Transverse colon (tissue), 4 donors: ENCODE measurements around the gene CES5A. TPM values are rescaled to one million over a fixed set of nuclear protein-coding genes. Genes with fewer than 3 reads are reported as not detected.
"Not testable (repeated sequence)": the region's sequence is repeated elsewhere in the genome, so short reads cannot be mapped to it uniquely, and the experiment has no call there.

Experiments used
- DNase-seq: peaks from one replicate; pipeline ENCODE4 v3.0.0-alpha.2; 2019
- H3K27ac ChIP-seq, 4 donors: fragments of 200-600 bp; sonication (generic); 2 replicates each; pipeline ENCODE4 v1.5.1; 2016 to 2018; ENCODE audit warnings: inconsistent platforms in 4 of 4
- H3K27me3 ChIP-seq: fragments of 200-600 bp; sonication (generic); 2 replicates; pipeline ENCODE4 v1.5.1; 2017; ENCODE audit warnings: inconsistent platforms
- H3K36me3 ChIP-seq, 4 donors: fragments of 200-600 bp; sonication (generic); 2 replicates each; pipeline ENCODE4 v1.5.1; 2017 to 2019; ENCODE audit warnings: inconsistent platforms in 4 of 4
- H3K4me1 ChIP-seq, 4 donors: fragments of 200-600 bp; sonication (generic); 2 replicates each; pipeline ENCODE4 v1.5.1; 2017 to 2020; ENCODE audit warnings: inconsistent platforms in 4 of 4
- H3K4me3 ChIP-seq, 4 donors: fragments of 200-600 bp; sonication (generic); 1 replicate in 1 of 4; 2 replicates in 3 of 4; pipeline versions ENCODE4 v1.5.1 to v1.6.1; 2017 to 2019; ENCODE audit warnings: inconsistent platforms in 4 of 4
- H3K9me3 ChIP-seq, 2 donors: fragments of 200-600 bp; sonication (generic); 2 replicates each; pipeline ENCODE4 v1.5.1; 2017 to 2019; ENCODE audit warnings: inconsistent platforms in 2 of 2
- CTCF ChIP-seq, 5 experiments: fragments of 200-600 bp in 3 of 5; fragments of 450-650 bp in 2 of 5; sonication (generic) in 3 of 5; IDR thresholded peaks; 1 replicate in 2 of 5; 2 replicates in 3 of 5; pipeline ENCODE4 v1.5.1; 2016 to 2017; ENCODE audit warnings: antibody characterized with exemption in 5 of 5, inconsistent platforms in 3 of 5, mild to moderate bottlenecking in 2 of 5, moderate library complexity in 1 of 5
- EP300 ChIP-seq: sonication (generic); formaldehyde crosslinking; IDR thresholded peaks from one replicate; pipeline ENCODE4 v1.6.1; 2017; ENCODE audit warnings: antibody characterized with exemption, low read depth
- POLR2A ChIP-seq: fragments of 450-650 bp; IDR thresholded peaks from one replicate; pipeline ENCODE4 v1.6.1; 2016; ENCODE audit warnings: antibody characterized with exemption, mild to moderate bottlenecking, moderate library complexity
- POLR2AphosphoS5 ChIP-seq, 3 donors: sonication (generic); formaldehyde crosslinking; IDR thresholded peaks; one replicate each; pipeline ENCODE4 v1.6.1; 2016; ENCODE audit warnings: antibody characterized with exemption in 3 of 3
- WGBS, 2 donors: methylation state at CpG; one replicate each; pipeline ENCODE4 v1.1.5; 2018; ENCODE audit warnings: low coverage in 1 of 2; 5-methylcytosine and 5-hydroxymethylcytosine counted together
- in situ Hi-C, 4 donors: fragments of 200-750 bp; cut with MboI; loops; one replicate each; pipeline versions ENCODE4 v1.15.0 to v1.15.1; 2017; ENCODE audit warnings: low sequenced_read_pairs in 3 of 4, low pct_ligation_motif_present in 1 of 4, low pct_unique_long_range_greater_than_20kb in 1 of 4
- intact Hi-C: fragments of 100-400 bp; cut with DNase I; formaldehyde crosslinking; loops from one replicate; pipeline ENCODE4 v1.15.1; 2023; ENCODE audit warnings: low total_unique reads
- total RNA-seq, 4 donors: library from RNA; depleted of rRNA; stranded (reverse); fragments of >200 nt; gene quantifications; one replicate each; pipeline ENCODE4 v1.1.0, GENCODE V29; 2016

Gene CES5A
- total RNA-seq, 4 donors from 2014 or later, result not detected

- TF ChIP-seq EP300 (no peak), POLR2AphosphoS5 (IDR thresholded peaks at IDR 0.05) (no peak), CTCF (IDR thresholded peaks at IDR 0.05) (no peak), POLR2A (no peak)
- no peak for DNase-seq
- Histone ChIP-seq H3K27me3 (no peaks in the 10 kb centered on the region), H3K4me1 (no peaks in the 10 kb centered on the region), H3K27ac (no peak overlapping the region), H3K9me3 (no peaks in the 10 kb centered on the region), H3K4me3 (no peak overlapping the region), H3K36me3 (no peaks in the 10 kb centered on the region)
- 43 to 45% methylated on average over 3 to 6 of the region's 6 CpGs for WGBS, 2 donors
- in situ Hi-C loops (no loop called here), intact Hi-C loops (no loop called here)
Observed at GRCh38 chr16:55914383-55914782, 39.2 kb upstream of the CES5A start.

- in situ Hi-C loops, result no loop called here
- DNase-seq, result no peak
- intact Hi-C loops, result no loop called here
Observed at GRCh38 chr16:55913716-55914115, 38.5 kb upstream of the CES5A start.

DNA sequence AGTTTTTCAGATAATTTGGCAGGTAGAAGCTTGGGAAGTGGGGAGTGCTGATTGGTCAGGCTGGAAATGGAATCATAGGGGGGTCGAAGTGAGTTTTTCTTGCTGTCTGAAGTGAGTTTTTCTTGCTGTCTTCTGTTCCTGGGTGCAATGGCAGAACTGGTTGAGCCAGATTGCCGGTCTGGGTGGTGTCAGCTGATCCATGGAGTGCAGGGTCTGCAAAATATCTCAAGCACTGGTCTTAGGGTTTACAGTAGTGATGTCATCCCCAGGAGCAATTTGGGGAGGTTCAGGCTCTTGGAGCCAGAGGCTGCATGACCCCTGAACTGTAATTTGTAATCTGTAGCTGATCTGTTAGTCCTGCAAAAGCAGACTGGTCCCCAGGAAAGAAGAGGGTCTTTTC lies 37.9 kb upstream of the CES5A start:
- H3K27ac ChIP-seq, H3K4me3 ChIP-seq, H3K36me3 ChIP-seq, H3K4me1 ChIP-seq, intact Hi-C loops, H3K27me3 ChIP-seq, DNase-seq, H3K9me3 ChIP-seq, in situ Hi-C loops: not testable (repeated sequence)
- 37% methylated on average over 2 of the region's 2 CpGs; no CpG with 5 or more reads in 1 of the 2 donors for WGBS, 2 donors

More at GRCh38 chr16:55913716-55914115, 38.5 kb upstream of the CES5A start:
- Histone ChIP-seq H3K9me3 (no peaks in the 10 kb centered on the region), H3K27me3 (no peaks in the 10 kb centered on the region), H3K4me1 (no peaks in the 10 kb centered on the region), H3K36me3 (no peaks in the 10 kb centered on the region), H3K27ac (no peak overlapping the region), H3K4me3 (no peak overlapping the region)
- WGBS, 2 donors, result 50% methylated on average over 2 of the region's 2 CpGs; no CpG with 5 or more reads in 1 of the 2 donors
- TF ChIP-seq CTCF (IDR thresholded peaks at IDR 0.05) (no peak), POLR2AphosphoS5 (IDR thresholded peaks at IDR 0.05) (no peak), POLR2A (no peak)

- no peak overlapping the region for H3K4me3 ChIP-seq
- no peaks in the 10 kb centered on the region for H3K4me1 ChIP-seq
- TF ChIP-seq EP300 (no peak), POLR2A (no peak), POLR2AphosphoS5 (IDR thresholded peaks at IDR 0.05) (no peak), CTCF (IDR thresholded peaks at IDR 0.05) (no peak)
- no peaks in the 10 kb centered on the region for H3K36me3 ChIP-seq
- intact Hi-C loops, result no loop called here
- H3K27me3 ChIP-seq, result no peaks in the 10 kb centered on the region
- WGBS, 2 donors, result 66% methylated on average over 9 of the region's 9 CpGs; no CpG with 5 or more reads in 1 of the 2 donors
- in situ Hi-C loops, result no loop called here
- H3K9me3 ChIP-seq, result no peaks in the 10 kb centered on the region
- DNase-seq, result no peak
- H3K27ac ChIP-seq, result no peak overlapping the region
Observed at GRCh38 chr16:55912022-55912421, 36.8 kb upstream of the CES5A start.

DNA sequence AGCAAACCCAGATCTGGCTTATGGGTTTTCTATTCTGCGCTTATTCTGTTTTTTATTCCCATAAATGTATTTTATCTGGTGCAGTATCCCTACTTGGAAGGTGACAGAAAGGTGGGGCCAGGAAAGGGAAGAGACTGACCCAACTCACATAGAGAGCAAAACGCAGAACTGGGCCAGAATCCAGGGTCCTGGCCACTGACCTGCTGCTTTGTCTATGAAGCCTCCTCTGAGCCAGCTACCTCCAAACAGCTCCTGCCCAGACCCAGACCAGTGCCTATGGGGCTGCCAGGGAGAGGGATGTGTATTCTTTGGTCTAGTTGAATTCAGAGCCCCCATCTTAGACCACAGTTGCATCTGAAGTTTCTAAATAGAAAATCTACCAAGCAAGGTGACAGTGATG lies 36.4 kb upstream of the CES5A start:
- no peaks in the 10 kb centered on the region for H3K27me3 ChIP-seq
- WGBS, 2 donors, result 82 to 86% methylated on average over 2 of the region's 2 CpGs
- no peaks in the 10 kb centered on the region for H3K4me1 ChIP-seq
- in situ Hi-C loops (no loop called here), intact Hi-C loops (no loop called here)
- no peak overlapping the region for H3K4me3 ChIP-seq
- no peak for DNase-seq
- H3K9me3 ChIP-seq, result no peaks in the 10 kb centered on the region
- no peaks in the 10 kb centered on the region for H3K36me3 ChIP-seq
- H3K27ac ChIP-seq, result no peak overlapping the region
- no peak for TF ChIP-seq CTCF (IDR thresholded peaks at IDR 0.05)
